H1 (cell line): ENCODE results near the gene TRPC1. TPM values are rescaled to one million over a fixed set of nuclear protein-coding genes. Genes with fewer than 3 reads are reported as not detected.

Experiments used
- CTCF ChIA-PET: fragments of 300-600 bp; sonication (Branson Sonifier 250); formaldehyde crosslinking; loops from one replicate; lab custom pipeline; 2021; ENCODE audit not compliant: partially characterized antibody; lab: Charles Lee
- POLR2A ChIA-PET: fragments of 300-600 bp; sonication (Branson Sonifier 250); formaldehyde crosslinking; loops from one replicate; lab custom pipeline; 2021; ENCODE audit warnings: inconsistent platforms; ENCODE audit not compliant: partially characterized antibody; lab: Charles Lee
- DNase-seq, 2 experiments: peaks; one replicate each; pipeline versions ENCODE4 v3.0.0 to v3.0.0-alpha.2; 2010 to 2022; ENCODE audit warnings: low spot score in 2 of 2, low read depth in 1 of 2, mixed read lengths in 1 of 2
- FAIRE-seq: peaks from 2 replicates; lab custom pipeline; 2011; peaks lifted over from hg19 to GRCh38; lab: Jason Lieb, UNC
- H2AFZ ChIP-seq: 2 replicates; pipeline ENCODE4 v1.8.1; 2012; ENCODE audit warnings: low read length, inconsistent platforms
- H2AK5ac ChIP-seq: 2 replicates; pipeline ENCODE4 v1.6.1; 2013; ENCODE audit warnings: low read depth, low read length
- H2BK120ac ChIP-seq: replicated peaks from 2 replicates; pipeline ENCODE3; 2013; ENCODE audit warnings: low read depth, low read length, inconsistent platforms
- H2BK12ac ChIP-seq: 2 replicates; pipeline ENCODE4 v1.6.1; 2013; ENCODE audit warnings: low read depth, low read length
- H2BK15ac ChIP-seq: 2 replicates; pipeline ENCODE4 v1.6.1; 2013; ENCODE audit warnings: low read length
- H2BK20ac ChIP-seq: 2 replicates; pipeline ENCODE4 v1.6.1; 2013; ENCODE audit warnings: low read length
- H2BK5ac ChIP-seq: 2 replicates; pipeline ENCODE4 v1.6.1; 2013; ENCODE audit warnings: low read depth, low read length
- H3K14ac ChIP-seq: 2 replicates; pipeline ENCODE4 v1.6.1; 2013; ENCODE audit warnings: inconsistent platforms; ENCODE audit not compliant: insufficient read length
- H3K18ac ChIP-seq: 2 replicates; pipeline ENCODE4 v1.6.1; 2013; ENCODE audit warnings: low read length; ENCODE audit errors: extremely low read depth
- H3K23ac ChIP-seq: 2 replicates; pipeline ENCODE4 v1.6.1; 2013; ENCODE audit warnings: inconsistent platforms; ENCODE audit not compliant: insufficient read length
- H3K23me2 ChIP-seq: 2 replicates; pipeline ENCODE4 v1.6.1; 2013; ENCODE audit warnings: low read depth, low read length
- H3K27ac ChIP-seq: 2 replicates; pipeline ENCODE4 v1.6.1; 2011; ENCODE audit warnings: low read depth, low read length, inconsistent platforms
- H3K27me3 ChIP-seq, 4 experiments: replicated peaks in 1 of 4; 1 replicate in 1 of 4; 2 replicates in 3 of 4; pipeline versions ENCODE4 v1.6.1 to v1.8.1; 2011 to 2013; ENCODE audit warnings: low read length in 3 of 4, mild to moderate bottlenecking in 3 of 4, inconsistent platforms in 2 of 4, mixed read lengths in 2 of 4, moderate library complexity in 1 of 4; ENCODE audit not compliant: control insufficient read depth in 3 of 4, insufficient read depth in 3 of 4; ENCODE audit errors: extremely low read depth in 1 of 4
- H3K36me3 ChIP-seq, 4 experiments: 2 replicates each; pipeline versions ENCODE4 v1.6.1 to v1.8.1; 2011 to 2013; ENCODE audit warnings: mild to moderate bottlenecking in 4 of 4, low read length in 3 of 4, moderate library complexity in 2 of 4, control low read depth in 1 of 4, inconsistent platforms in 1 of 4; ENCODE audit not compliant: insufficient read depth in 4 of 4, control insufficient read depth in 2 of 4
- H3K4ac ChIP-seq: replicated peaks from 2 replicates; pipeline ENCODE3; 2013; ENCODE audit warnings: low read length, low read depth, mixed read lengths, inconsistent platforms; ENCODE audit not compliant: insufficient read length
- H3K4me1 ChIP-seq, 4 experiments: replicated peaks in 1 of 4; 1 replicate in 1 of 4; 2 replicates in 3 of 4; pipeline versions ENCODE4 v1.6.1 to v1.8.1; 2011 to 2013; ENCODE audit warnings: low read length in 3 of 4, inconsistent platforms in 2 of 4, mixed read lengths in 1 of 4; ENCODE audit not compliant: insufficient read depth in 4 of 4, control insufficient read depth in 3 of 4
- H3K4me2 ChIP-seq, 2 experiments: 2 replicates each; pipeline versions ENCODE4 v1.6.1 to v1.8.1; 2011 to 2013; ENCODE audit warnings: low read depth in 2 of 2, low read length in 2 of 2, control low read depth in 1 of 2, inconsistent platforms in 1 of 2, mild to moderate bottlenecking in 1 of 2; ENCODE audit not compliant: insufficient read depth in 1 of 2
- H3K4me3 ChIP-seq, 4 experiments: fragments of 200-600, 300-600 bp in 1 of 4; sonication (generic), shearing (Covaris generic), sonication (Bioruptor Twin) in 1 of 4; 2 replicates each; pipeline versions ENCODE4 v1.5.1 to v1.8.1; 2011 to 2016; ENCODE audit warnings: low read length in 4 of 4, low read depth in 3 of 4, control low read depth in 2 of 4, inconsistent platforms in 2 of 4, mild to moderate bottlenecking in 2 of 4, mixed read lengths in 1 of 4, moderate library complexity in 1 of 4; ENCODE audit not compliant: insufficient read depth in 2 of 4; ENCODE audit errors: extremely low read depth in 1 of 4
- H3K56ac ChIP-seq: replicated peaks from 2 replicates; pipeline ENCODE3; 2013; ENCODE audit warnings: low read depth, mild to moderate bottlenecking, mixed read lengths, low read length, inconsistent platforms; ENCODE audit not compliant: insufficient read length
- H3K79me1 ChIP-seq: 2 replicates; pipeline ENCODE4 v1.6.1; 2013; ENCODE audit warnings: low read depth, low read length, control low read depth
- H3K79me2 ChIP-seq, 2 experiments: 2 replicates each; pipeline versions ENCODE4 v1.6.1 to v1.8.1; 2012 to 2013; ENCODE audit warnings: low read length in 2 of 2, mild to moderate bottlenecking in 2 of 2, inconsistent platforms in 1 of 2; ENCODE audit not compliant: insufficient read depth in 2 of 2, control insufficient read depth in 1 of 2
- H3K9ac ChIP-seq, 4 experiments: replicated peaks in 1 of 4; 1 replicate in 1 of 4; 2 replicates in 3 of 4; pipeline versions ENCODE4 v1.6.1 to v1.8.1; 2011 to 2013; ENCODE audit warnings: low read depth in 3 of 4, low read length in 3 of 4, control low read depth in 2 of 4, mild to moderate bottlenecking in 2 of 4, moderate library complexity in 2 of 4, inconsistent platforms in 1 of 4; ENCODE audit errors: extremely low read depth in 1 of 4
- H3K9me3 ChIP-seq, 2 experiments: 2 replicates each; pipeline versions ENCODE4 v1.6.1 to v1.8.1; 2012 to 2013; ENCODE audit warnings: mild to moderate bottlenecking in 2 of 2, moderate library complexity in 2 of 2, control low read depth in 1 of 2, inconsistent platforms in 1 of 2, low read depth in 1 of 2, low read length in 1 of 2, mixed read lengths in 1 of 2; ENCODE audit not compliant: insufficient read depth in 2 of 2
- H4K20me1 ChIP-seq, 2 experiments: replicated peaks in 1 of 2; 2 replicates each; pipeline versions ENCODE3 to v1.8.1; 2011 to 2013; ENCODE audit warnings: inconsistent platforms in 2 of 2, low read length in 2 of 2, mild to moderate bottlenecking in 1 of 2; ENCODE audit not compliant: insufficient read depth in 2 of 2, control insufficient read depth in 1 of 2
- H4K5ac ChIP-seq: 2 replicates; pipeline ENCODE4 v1.6.1; 2013; ENCODE audit warnings: low read length, low read depth, mixed read lengths, inconsistent platforms; ENCODE audit not compliant: insufficient read length
- H4K8ac ChIP-seq: 2 replicates; pipeline ENCODE4 v1.8.0; 2013; ENCODE audit warnings: mild to moderate bottlenecking, moderate library complexity, low read length, inconsistent platforms; ENCODE audit not compliant: insufficient read depth; ENCODE audit errors: extremely low read depth
- H4K91ac ChIP-seq: replicated peaks from 2 replicates; pipeline ENCODE3; 2013; ENCODE audit warnings: low read length, mixed read lengths, inconsistent platforms; ENCODE audit not compliant: insufficient read length
- ASH2L ChIP-seq: fragments of 200-600, 300-600 bp; sonication (generic); IDR thresholded peaks from one replicate; pipeline ENCODE4 v1.7.1; 2017; ENCODE audit warnings: low read length
- BCL11A ChIP-seq, 2 experiments: IDR thresholded peaks; one replicate each; pipeline ENCODE4 v1.6.1; 2011; ENCODE audit warnings: low read depth in 2 of 2, low read length in 2 of 2, mild to moderate bottlenecking in 2 of 2
- CEBPB ChIP-seq: IDR thresholded peaks from 2 replicates; pipeline ENCODE4 v1.6.1; 2012; ENCODE audit warnings: low read depth, low read length
- CTCF ChIP-seq, 3 experiments: IDR thresholded peaks; 1 replicate in 2 of 3; 2 replicates in 1 of 3; pipeline versions ENCODE4 v1.5.1 to v1.6.1; 2011; ENCODE audit warnings: low read length in 3 of 3, mild to moderate bottlenecking in 3 of 3, inconsistent platforms in 2 of 3, low read depth in 1 of 3, moderate library complexity in 1 of 3; ENCODE audit not compliant: insufficient read depth in 1 of 3; ENCODE audit errors: control extremely low read depth in 1 of 3
- EP300 ChIP-seq, 2 experiments: IDR thresholded peaks; 1 replicate in 1 of 2; 2 replicates in 1 of 2; pipeline ENCODE4 v1.6.1; 2011 to 2012; ENCODE audit warnings: low read depth in 2 of 2, low read length in 2 of 2, mild to moderate bottlenecking in 2 of 2, borderline replicate concordance in 1 of 2, inconsistent platforms in 1 of 2, moderate library complexity in 1 of 2
- GABPA ChIP-seq: IDR thresholded peaks from 2 replicates; pipeline ENCODE4 v1.6.1; 2011; ENCODE audit warnings: mild to moderate bottlenecking, low read length, moderate library complexity, borderline replicate concordance; ENCODE audit not compliant: insufficient read depth
- NRF1 ChIP-seq: IDR thresholded peaks from 2 replicates; pipeline ENCODE4 v1.6.1; 2011; ENCODE audit warnings: mild to moderate bottlenecking, low read depth, low read length, improper control_type of control experiment
- PHF8 ChIP-seq: fragments of 200-600 bp; sonication (generic); conservative IDR thresholded peaks from 2 replicates; pipeline ENCODE4 v1.7.1; 2012; ENCODE audit warnings: low read depth, mild to moderate bottlenecking, inconsistent platforms, low read length, moderate library complexity
- RAD21 ChIP-seq, 2 experiments: IDR thresholded peaks in 1 of 2; conservative IDR thresholded peaks in 1 of 2; 2 replicates each; pipeline ENCODE4 v1.6.1; 2011; ENCODE audit warnings: low read depth in 2 of 2, low read length in 2 of 2, improper control_type of control experiment in 1 of 2, inconsistent platforms in 1 of 2, mild to moderate bottlenecking in 1 of 2, moderate library complexity in 1 of 2
- RFX5 ChIP-seq: IDR thresholded peaks from 2 replicates; pipeline ENCODE4 v1.6.1; 2011; ENCODE audit warnings: low read depth, low read length, improper control_type of control experiment, borderline replicate concordance
- SRF ChIP-seq: IDR thresholded peaks from 2 replicates; pipeline ENCODE4 v1.6.1; 2011; ENCODE audit warnings: mild to moderate bottlenecking, low read depth, low read length, moderate library complexity
- TCF12 ChIP-seq: IDR thresholded peaks from 2 replicates; pipeline ENCODE4 v1.6.1; 2011; ENCODE audit warnings: low read depth, mild to moderate bottlenecking, low read length
- polyA plus RNA-seq, 7 experiments: library from polyadenylated mRNA; depleted of rRNA in 3 of 7; stranded (reverse) in 5 of 7; unstranded in 2 of 7; fragments of >200 nt in 5 of 7; fragments of 200-250 nt in 2 of 7; gene quantifications; 1 replicate in 5 of 7; 2 replicates in 1 of 7; 4 replicates in 1 of 7; pipeline versions ENCODE4 v1.2.1 to v1.2.3, GENCODE V29; 2011 to 2013; ENCODE audit warnings: missing spikeins in 2 of 7, mixed read lengths in 2 of 7
- total RNA-seq: library from RNA; stranded (reverse); fragmentation: NEBNext Ultra II Directional; extraction: Animal tissue kit (Norgen Biotek cat#: 25700); gene quantifications from 2 replicates; pipeline ENCODE4 v1.2.1, GENCODE V29; 2021

TRPC1 gene
- total and polyA plus RNA-seq, 2 of the 8 experiments (the other 6 are each of a cell fraction or from before 2014, with no cell fraction given), result 22.6 to 23.1 TPM

- H2AK5ac ChIP-seq, result no peak overlapping the region
- no peak for DNase-seq
- TF ChIP-seq PHF8, result no peak
- TF ChIP-seq NRF1, result no peak
- TF ChIP-seq GABPA, result no peak
- no peak for TF ChIP-seq EP300 (IDR thresholded peaks at IDR 0.05; ENCODE audit: borderline replicate concordance in 1 of 2, low read depth in 2 of 2, low read length in 2 of 2)
- TF ChIP-seq RFX5, result no peak
- no peak for TF ChIP-seq BCL11A (IDR thresholded peaks at IDR 0.05; ENCODE audit: low read depth in 2 of 2, low read length in 2 of 2)
- no peak for TF ChIP-seq TCF12
- no peak for TF ChIP-seq CEBPB
- TF ChIP-seq SRF, result no peak
- no peak for TF ChIP-seq CTCF (IDR thresholded peaks at IDR 0.05; ENCODE audit: control extremely low read depth in 1 of 3, insufficient read depth in 1 of 3, low read depth in 1 of 3, low read length in 3 of 3)
- no peak for TF ChIP-seq ASH2L
- TF ChIP-seq RAD21 (IDR thresholded peaks at IDR 0.05 in 1 of 2, conservative IDR thresholded peaks at IDR 0.05 in 1 of 2; ENCODE audit: low read depth in 2 of 2, low read length in 2 of 2), result no peak
Observed at GRCh38 chr3:142738396-142738795, 14.6 kb downstream of the TRPC1 start.

More at GRCh38 chr3:142738396-142738795, 14.6 kb downstream of the TRPC1 start:
- Histone ChIP-seq H4K91ac (no peak overlapping the region), H4K5ac (no peak overlapping the region), H3K79me2 (peaks cover 0 to 22% of the 10 kb centered on the region in 2 experiments; a peak in 2 of 4 replicates), H2AFZ (no peak overlapping the region), H3K4me1 (peaks cover 0 to 3% (median 0%) of the 10 kb centered on the region in 4 experiments; a peak in 1 of 7 replicates), H3K14ac (no peak overlapping the region), H3K9ac (no peak overlapping the region), H3K23me2 (no peaks in the 10 kb centered on the region), H3K9me3 (no peaks in the 10 kb centered on the region), H3K4ac (no peak overlapping the region), H2BK5ac (no peak overlapping the region), H2BK15ac (no peak overlapping the region), H3K4me3 (no peak overlapping the region), H4K20me1 (peaks cover 1 to 3% of the 10 kb centered on the region in 2 experiments), H3K23ac (no peak overlapping the region), H3K36me3 (no peaks in the 10 kb centered on the region), H3K18ac (no peak overlapping the region), H3K56ac (no peak overlapping the region), H3K4me2 (no peak overlapping the region), H3K79me1 (peaks cover 3% of the 10 kb centered on the region; the same call in 1 of the 2 replicates), H3K27ac (no peak overlapping the region), H2BK120ac (no peak overlapping the region), H2BK12ac (no peak overlapping the region), H4K8ac (no peak overlapping the region), H2BK20ac (no peak overlapping the region), H3K27me3 (peaks cover 0 to 1% (median 0%) of the 10 kb centered on the region in 4 experiments; a peak in 1 of 7 replicates)
- CTCF ChIA-PET, result no interaction called here
- no peak for FAIRE-seq
- POLR2A ChIA-PET, result no interaction called here
